NCI-H226 (cell line): ENCODE measurements around the gene RSAD1.

Source experiments
- DNase-seq: peaks from one replicate; pipeline ENCODE4 v3.0.0-alpha.2; 2015

RSAD1 gene

DNA sequence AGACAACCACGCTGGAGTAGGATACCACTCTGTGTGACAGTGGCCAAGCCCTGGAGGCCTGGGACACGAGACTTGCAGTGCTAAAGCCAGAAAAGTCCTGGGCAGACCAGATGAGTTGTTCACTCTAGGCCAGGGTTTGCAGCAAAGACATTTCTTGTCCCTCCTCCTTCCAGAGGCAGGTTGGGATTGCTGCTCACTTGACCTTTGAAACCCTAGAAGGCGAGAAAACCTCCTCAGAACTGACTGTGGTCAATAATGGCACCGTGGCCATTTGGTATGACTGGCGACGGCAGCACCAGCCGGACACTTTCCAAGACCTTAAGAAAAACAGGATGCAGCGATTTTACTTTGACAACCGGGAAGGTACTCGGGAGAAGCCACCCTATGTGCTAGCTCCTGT lies 44.1 kb downstream of the RSAD1 start:
- no peak for DNase-seq

DNA sequence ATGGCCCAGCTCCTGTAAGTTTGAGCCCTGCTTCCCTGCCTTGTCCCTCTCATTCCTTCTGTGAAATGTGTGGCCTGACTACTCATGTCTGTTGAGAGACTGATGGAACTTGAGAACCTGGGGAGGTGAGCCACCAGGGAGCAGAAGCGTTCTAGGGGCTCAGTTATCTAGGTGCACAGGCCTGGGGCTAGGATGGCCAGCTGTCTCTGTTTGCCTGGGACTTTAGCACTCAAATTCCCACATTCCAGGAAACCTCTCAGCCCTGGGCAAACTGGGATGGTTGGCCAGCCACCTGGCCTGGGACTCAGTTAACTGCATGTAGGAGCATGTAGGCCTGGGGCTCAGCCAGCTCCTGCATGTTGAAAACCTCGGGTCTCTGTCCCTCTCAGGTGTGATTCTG lies 44.5 kb downstream of the RSAD1 start:
- no peak for DNase-seq

DNA sequence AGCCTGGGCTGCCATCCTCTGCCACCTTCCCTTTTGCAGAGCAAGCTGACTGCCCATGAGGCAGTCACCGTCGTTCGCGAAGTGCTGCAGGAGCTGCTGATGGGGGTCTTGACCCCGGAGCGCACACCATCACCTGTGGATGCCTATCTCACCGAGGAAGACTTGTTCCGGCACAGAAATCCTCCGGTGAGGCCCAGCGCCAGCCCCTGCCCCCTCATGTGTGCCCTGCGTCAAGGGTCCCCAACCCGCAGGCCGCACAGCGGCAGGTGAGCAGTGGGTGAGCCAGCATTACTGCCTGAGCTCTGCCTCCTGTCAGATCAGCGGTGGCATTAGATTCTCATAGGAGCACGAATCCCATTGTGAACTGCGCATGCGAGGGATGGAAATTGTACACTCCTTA lies 46.2 kb downstream of the RSAD1 start:
- no peak for DNase-seq

DNA sequence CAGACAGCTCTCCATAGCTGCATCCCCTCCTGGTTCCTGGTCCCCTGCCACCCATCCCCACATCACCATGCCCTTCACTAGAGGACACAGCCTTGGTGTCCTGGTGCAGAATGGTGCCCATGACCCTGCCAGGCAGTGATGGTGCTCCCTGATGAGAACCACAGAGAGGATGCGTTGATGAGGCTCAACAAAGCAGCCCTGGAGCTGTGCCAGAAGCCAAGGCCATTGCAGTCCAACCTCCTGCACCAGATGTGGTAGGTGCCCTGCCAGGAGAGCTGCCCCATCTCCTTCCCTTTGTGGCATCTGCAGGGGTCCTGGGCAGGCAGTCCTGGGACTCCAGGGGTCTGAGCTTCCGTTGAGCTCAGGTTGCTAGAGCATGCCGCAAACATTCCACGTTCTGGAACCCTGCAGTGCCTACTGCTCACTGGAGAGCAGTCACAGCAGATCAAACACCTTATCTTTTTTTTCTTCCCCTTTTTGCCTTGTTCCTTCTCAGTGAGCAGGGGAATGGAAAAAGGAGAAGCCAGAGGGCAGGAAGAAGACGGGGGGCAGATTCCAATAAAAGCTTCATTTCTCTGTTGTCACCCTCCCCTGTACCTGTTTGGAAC lies 48.6 kb downstream of the RSAD1 start:
- DNase-seq, result no peak

DNA sequence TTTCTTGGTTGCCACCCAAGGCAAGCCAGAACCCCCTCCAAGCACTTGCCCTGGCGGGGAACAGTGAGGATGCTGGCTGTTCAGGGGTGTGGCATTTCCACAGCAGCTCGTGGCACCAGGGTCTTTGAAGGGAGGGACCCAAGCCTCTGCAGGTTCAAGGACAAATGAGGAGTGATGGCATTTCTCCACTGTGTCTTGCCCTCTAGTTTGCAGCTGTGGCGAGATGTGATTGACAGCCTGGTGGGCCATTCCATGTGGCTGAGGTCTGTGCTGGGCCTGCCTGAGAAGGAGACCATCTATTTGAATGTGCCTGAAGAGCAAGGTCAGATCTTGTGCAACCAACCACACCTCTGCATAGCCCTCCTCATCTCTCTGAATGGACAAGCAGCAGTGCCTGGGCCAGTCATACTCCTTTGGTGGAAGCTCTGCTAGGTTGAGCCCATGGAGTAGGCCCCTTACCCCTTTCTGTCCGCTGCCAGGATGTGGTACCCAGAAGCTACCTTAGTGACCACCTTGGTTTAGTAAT lies 49.4 kb downstream of the RSAD1 start:
- DNase-seq, result no peak

DNA sequence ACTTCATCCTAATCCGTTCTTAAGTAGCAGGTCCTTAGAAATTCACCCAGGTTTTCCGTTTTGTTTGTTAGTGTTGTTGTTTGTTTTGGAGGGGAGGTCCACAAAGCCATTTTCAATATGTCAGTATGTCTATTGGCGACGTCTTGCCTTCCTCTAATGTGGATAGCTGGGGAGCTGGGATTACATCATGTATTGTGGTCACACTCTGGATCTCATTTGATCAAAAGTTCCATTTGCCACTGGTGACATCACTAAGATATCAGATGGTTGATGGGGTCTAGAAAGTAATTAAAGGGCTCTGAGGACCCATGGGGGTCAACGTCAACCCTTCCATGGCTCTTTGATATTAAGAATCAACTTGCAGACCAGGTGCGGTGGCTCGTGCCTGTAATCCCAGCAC lies 51.2 kb downstream of the RSAD1 start:
- no peak for DNase-seq

DNA sequence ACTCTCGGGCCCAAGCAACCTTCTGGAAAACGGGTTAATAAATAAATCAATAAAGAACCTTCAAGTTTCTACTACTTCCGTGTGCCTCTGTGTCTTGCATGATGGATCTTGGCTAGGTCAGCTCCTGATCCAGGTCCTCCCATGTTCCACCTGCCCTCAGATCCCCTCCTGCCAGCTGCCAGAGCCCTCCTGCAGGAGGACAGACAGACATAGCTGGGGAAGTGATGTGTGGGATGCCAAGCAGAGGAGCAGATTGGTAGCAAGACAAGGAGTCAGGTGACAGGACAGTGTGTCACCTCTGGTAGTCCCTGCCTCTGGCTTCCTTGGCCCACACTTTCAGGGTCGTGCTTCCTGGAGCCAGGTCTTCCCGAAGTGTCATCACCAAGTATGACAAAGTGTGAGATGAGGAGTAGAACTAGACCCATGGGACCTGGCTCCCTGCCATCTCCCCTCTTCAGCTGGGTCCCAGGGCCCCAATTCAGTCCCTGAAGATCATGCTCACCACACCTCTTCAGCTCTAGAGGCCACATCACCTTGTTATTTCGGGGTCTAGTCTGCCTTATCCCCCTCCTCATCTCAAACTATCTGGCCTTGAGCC lies 52.9 kb downstream of the RSAD1 start:
- no peak for DNase-seq

DNA sequence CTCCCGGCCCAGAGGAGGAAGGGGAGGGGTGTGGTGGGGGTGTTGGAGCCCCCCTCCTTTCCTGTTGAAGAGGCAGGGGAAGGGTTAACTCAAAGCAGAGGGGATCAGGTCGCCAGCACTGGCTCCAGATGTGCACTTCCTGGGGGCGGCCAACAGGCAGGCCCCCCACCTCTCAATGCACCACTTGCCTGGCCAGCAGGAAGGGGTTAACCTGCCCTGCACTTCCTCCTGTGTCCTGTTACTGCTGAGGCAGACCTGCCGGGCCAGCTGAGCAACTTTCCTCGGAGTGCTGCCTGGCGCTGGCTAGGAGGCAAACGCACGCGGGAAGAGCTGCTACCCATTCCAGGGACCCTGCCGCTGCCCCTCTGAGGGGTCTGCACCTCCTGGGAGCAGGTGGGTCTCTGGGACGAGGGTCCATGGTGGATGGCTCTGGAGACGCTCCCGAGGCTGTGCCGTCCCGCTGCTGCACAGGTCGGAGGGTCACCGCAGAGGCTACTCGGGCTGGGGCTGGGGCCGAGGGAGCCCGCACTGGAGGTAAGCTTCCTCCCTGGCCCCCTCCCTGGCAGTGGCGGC lies 53.9 kb downstream of the RSAD1 start, which contains the start of gene EPN3:
TSS of gene EPN3 (plus strand) at position 284 of the 573 bp plus-strand sequence. CDS start 3,822 bp downstream, outside the sequence.
- no peak for DNase-seq

DNA sequence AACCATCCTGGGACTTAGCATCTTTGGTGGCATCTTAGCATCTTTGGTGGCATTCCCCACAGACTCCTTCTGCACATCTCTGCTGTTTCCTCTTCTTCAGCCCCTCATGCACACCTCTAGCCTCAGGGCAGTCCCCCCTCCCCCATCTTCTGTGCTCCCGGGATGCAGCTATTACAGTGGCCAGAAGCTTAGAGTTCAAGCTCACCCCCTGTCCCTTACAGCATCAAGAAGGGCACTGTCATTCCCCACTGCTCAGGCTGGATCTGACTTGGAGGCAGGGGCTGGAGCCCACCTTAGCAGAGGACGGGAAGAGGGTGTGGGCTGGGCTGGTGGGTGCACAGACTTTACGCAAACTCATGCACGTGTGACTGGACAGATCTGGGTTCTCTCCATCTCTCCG lies 54.5 kb downstream of the RSAD1 start:
- DNase-seq, result no peak

DNA sequence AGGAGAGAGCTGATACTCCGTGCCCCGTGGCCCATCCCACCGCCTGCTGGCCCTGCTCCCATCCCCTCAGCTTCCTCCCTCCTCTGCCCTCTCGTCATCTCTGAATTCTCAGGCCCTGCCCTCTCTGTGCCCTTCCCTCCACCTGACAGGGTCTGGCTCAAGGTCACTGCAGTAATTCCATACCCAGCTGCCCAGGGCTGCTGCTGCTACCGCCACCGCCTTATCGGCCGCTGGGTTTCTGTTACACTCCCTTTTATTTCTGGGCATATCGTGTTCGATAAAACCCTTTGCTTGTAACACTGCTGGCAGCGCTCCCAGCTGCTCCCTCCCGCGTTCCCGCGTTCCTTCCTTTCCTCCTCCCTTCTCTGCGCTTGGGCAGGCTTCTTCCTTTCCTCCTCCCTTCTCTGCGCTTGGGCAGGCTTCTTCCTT lies 55.1 kb downstream of the RSAD1 start:
- peak; percentile 70 for DNase-seq

DNA sequence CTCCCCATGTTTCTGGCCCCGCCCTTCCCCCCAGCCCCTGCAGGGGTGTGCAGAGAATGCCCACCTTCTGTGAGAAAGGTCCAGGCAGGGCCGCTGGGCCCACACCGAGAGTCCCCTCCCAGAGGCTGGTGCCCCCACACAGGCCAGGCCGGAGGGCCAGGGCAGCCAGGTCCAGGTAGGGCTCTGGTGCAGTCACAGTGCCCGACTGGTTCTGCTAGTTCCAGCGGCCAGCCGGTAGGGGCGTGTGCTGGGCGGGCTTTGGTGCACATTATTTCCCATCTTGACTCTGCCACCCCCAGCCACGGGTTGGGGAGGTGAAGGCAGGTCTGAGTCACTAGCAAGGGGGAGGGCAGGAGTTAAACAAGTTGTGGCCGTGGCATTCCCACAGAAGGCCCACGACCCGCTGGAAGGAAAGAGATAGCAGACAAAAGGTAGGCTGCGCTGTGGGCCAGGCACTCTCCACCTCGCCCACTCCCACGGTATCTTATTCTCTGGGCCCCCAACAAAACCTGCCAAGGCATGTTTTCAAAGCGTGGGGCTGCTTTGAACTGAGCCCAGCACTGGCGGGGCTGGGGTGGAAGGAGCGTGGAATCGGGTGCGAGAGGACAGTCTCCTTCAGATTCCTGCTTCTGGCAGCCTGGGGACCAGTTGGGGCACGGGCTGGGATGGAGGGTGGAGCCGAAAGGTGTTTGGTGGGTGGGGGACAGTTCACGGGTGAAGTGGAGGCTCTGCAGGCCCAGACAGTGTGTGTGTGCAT lies 55.7 kb downstream of the RSAD1 start:
- DNase-seq, result no peak

DNA sequence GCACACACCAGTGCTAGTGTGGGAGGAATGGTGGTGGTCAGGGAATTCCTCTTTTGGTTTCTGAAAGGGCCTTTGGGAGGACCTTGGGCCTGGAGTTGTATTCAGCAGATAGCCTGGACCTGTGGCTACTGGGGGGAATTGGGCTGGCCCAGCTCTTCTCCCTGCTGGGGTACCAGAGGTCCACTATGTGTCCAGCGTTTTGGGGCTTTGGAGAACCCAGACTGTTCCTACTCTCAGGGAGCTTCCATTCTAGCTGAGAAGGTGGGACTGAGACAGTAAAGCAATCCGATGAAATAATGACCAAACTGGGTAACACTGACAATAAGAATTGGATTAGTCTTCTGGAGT lies 56.3 kb downstream of the RSAD1 start:
- no peak for DNase-seq

DNA sequence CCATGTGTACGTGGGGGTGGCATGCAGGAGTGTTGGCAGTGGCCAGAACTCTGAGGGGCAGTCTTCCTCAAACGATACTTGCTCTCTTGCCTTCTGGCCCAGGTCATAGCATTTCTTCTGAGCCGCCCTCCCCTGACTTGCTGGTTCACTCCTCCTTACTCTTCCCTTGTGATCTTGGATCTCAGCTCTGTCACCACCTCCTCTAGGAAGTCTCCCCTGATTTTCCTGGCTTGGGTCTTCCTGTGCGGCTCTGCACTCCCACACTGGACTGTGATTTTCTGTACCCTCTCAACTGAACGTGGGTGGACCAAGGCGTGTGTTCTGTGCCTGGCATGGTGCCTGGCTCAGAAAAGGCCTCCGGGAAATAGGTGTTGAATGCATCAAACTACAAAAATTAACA lies 56.7 kb downstream of the RSAD1 start:
- no peak for DNase-seq
